GM21526 (cell line): ENCODE results near the gene LARP4.
"Not testable (repeated sequence)": the region's sequence is repeated elsewhere in the genome, so short reads cannot be mapped to it uniquely, and the experiment has no call there.

Source experiments
- ATAC-seq: cut with Tn5 transposase; IDR thresholded peaks from one replicate; pipeline ENCODE4 v1.9.1; 2021; ENCODE audit warnings: moderate library complexity; ENCODE audit not compliant: unreplicated experiment, low FRiP score

The LARP4 gene

DNA sequence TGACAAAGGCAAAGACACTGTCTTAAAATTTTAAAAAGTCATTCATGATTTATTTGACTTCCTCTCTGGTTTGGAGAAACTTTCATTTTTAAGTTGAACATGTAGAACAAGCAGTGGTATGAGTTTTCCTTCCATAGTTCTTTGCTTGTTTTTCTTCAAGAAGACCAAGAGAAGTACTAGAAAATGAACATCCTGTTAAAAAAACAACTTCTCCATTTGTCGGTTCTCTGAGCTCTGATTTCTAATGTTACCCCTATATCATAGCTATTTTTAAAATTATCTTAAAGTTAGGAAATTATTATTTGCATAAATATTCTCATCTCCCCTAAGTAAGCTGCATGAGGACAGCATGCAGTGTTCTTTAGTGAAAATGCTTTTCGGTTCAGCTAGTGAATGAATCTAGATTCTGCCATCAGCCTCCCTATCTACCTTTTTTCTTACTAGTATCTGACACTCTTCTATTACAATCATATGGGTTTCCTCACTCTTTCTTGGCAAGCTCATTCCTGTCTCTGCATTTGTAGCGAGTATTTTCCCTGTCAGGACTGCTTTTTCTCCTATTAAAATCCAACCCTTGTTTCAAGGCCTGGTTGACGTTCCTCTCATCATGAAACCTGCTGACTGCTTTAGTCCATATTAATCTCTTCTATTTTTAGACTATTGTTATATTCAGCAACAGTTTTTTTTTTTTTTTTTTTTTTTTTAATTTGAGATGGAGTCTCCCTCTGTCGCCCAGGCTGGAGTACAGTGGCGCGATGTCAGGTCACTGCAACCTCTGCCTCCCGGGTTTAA, 119.9 kb downstream of the LARP4 start:
- ATAC-seq: no peak

DNA sequence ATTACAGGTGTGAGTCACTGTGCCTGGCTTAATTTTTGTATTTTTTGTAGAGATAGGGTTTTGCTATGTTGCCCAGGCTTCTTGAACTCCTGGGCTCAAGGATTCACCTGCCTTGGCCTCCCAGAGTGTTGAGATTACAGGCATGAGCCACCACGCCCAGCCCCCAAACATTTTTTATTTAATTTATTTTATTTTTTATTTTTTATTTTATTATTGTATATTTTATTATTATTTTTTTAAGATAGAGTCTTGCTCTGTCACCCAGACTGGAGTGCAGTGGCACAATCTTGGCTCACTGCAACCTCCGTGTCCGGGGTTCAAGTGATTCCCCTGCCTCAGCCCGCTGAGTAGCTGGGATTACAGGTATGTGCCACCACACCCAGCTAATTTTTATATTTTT, 121.1 kb downstream of the LARP4 start:
- ATAC-seq: not testable (repeated sequence)

DNA sequence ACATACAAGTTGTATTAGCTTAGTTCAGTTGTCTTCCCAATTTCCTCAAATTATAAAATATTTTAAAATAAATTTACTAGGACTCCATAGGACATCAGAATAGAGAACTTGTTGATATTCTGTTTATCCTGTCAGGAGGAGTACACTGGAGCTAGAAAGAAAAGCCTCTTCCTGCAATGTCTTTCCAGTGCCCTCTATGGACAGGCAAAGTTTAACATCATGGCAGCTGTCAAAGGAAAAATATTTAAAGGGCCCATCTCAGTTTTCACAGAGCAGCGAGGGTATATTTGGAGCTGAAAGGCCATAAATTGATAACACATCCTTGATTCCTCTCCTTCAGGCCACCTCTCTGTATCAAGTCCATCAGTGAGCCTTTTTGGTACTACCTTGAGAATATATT, 123.1 kb downstream of the LARP4 start:
- ATAC-seq: no peak

DNA sequence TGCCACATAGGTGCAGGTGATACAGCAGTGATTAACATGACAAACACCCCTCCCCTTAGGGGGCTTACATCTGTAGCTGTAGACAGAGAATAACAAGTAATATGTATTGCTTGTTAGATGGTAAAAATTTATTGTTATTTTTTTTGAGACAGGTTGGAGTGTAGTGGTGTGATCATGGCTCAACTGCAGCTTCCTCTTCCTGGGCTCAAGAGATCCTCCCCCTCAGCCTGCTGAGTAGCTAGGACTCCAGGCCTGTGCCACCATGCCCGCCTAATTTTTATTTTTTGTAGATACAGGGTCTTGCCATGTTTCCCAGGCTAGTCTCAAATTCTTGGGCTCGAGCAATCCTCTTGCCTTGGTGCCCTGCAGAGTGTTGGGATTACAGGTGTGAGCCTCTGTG, 123.9 kb downstream of the LARP4 start:
- no peak for ATAC-seq

DNA sequence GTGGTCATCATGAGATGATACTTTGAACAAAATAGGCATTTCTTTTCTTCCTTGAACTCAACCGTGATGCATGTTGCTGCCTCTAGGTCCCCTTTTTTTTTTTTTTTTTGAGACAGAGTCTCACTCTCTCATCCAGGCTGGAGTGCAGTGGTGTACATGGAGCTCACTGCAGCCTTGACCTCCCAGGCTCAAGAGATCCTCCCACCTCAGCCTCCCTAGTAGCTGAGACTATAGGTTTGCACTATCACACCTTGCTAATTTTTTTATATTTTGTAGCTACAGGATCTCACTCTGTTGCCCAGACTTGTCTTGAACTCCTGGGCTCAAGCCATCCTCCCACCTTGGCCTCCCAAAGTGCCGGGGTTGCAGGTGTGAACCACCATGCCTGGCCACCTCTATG, 124.7 kb downstream of the LARP4 start:
- no peak for ATAC-seq

DNA sequence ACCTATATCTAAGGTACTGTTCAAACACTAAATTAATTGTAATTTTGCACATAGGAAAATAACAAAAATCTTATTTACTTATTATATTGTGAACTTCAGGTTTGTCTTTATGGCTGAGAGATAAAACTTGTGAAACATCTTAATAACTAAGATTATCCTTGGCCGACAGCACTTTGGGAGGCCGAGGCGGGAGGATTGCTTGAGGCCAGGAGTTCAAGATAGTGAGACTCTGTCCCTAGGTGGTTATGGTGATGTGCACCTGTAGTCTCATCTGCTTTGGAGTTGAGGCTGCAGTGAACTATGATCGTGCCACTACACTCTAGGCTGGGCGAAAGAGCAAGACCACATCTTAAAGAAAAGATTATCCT, 126.7 kb downstream of the LARP4 start:
- ATAC-seq: no peak

DNA sequence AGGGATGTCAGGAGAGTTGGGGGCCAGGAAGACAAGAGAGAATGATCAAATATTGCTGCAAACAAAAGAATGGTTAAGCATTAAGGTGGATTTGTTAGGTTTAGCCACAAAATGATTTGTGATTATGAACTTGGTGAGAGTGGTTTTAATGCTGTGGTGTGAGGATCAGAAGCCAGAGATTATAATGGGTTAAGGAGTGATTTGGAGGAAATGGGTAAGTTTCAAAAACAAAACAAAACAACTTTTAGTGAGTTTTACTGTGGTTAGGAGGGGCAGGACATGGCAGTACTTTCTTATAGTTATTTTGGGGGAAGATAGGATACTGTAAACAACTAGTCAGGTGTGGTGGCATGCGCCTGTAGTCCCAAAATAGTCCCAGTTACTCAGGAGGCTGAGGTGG, 128.1 kb downstream of the LARP4 start:
- no peak for ATAC-seq

DNA sequence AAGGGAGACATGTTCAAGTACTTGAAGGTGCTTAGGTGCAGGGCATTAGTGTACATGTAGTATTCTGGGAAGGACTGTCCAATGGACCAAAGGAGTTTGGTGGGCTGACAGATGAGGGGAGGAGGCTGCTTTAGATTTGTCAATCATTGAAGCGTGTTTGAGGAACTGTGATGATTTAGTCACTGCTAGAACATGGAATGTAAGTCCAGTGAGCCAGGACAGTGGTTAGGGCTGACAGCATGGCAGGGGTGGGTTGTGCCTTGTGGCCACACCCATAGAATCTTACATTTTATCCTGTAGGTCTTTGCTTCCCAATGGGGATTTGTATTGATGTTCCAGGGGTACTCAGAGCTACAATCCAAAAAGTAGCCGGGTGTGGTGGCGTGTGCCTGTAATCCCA, 128.7 kb downstream of the LARP4 start:
- no peak for ATAC-seq
